ENCODE data around the gene CCSER1. TPM values are rescaled to one million over a fixed set of nuclear protein-coding genes. Genes with fewer than 3 reads are reported as not detected.

Gene CCSER1
- total RNA-seq, 3 donors from 2014 or later (not counting 1 experiment from before 2014, with no cell fraction given) = 0.87 to 1.1 (median 1.1) TPM

GRCh38 chr4:91630054-91630453 is 1502.9 kb downstream of the CCSER1 start:
- no peak overlapping the region for H3K4me3 Mint-ChIP-seq
- H3K4me1 Mint-ChIP-seq = no peaks in the 10 kb centered on the region
- no peaks in the 10 kb centered on the region for H3K9me3 ChIP-seq (ENCODE audit: control insufficient read depth, insufficient read depth, low read length)
- H3K27me3 ChIP-seq (ENCODE audit: control insufficient read depth, insufficient read depth, low read length) = no peaks in the 10 kb centered on the region
- no peaks in the 10 kb centered on the region for H3K36me3 Mint-ChIP-seq
- H3K27ac Mint-ChIP-seq = no peak overlapping the region
- no peak overlapping the region for H3K4me3 ChIP-seq (ENCODE audit: low read length)
- no CpG with 5 or more reads among the region's 1 CpG for WGBS (ENCODE audit: insufficient coverage)
- no peaks in the 10 kb centered on the region for H3K4me1 ChIP-seq (ENCODE audit: control insufficient read depth, insufficient read depth, low read length)
- intact Hi-C loops (cut with micrococcal nuclease) = no loop called here
- H3K27me3 Mint-ChIP-seq (ENCODE audit: low read depth in 2 of 2) = no peaks in the 10 kb centered on the region
- DNase-seq (no peak), ATAC-seq (no peak)
- TF ChIP-seq CTCF (IDR thresholded peaks at IDR 0.05) = no peak
- no peaks in the 10 kb centered on the region for H3K36me3 ChIP-seq (ENCODE audit: control insufficient read depth, insufficient read depth, low read length)
- H3K9me3 Mint-ChIP-seq = peaks cover 26 to 41% of the 10 kb centered on the region in 2 donors
- no peak overlapping the region for H3K27ac ChIP-seq (ENCODE audit: low read length)

GRCh38 chr4:91630764-91631163 is 1503.6 kb downstream of the CCSER1 start:
- no peaks in the 10 kb centered on the region for H3K27me3 ChIP-seq (ENCODE audit: control insufficient read depth, insufficient read depth, low read length)
- no peaks in the 10 kb centered on the region for H3K4me1 ChIP-seq (ENCODE audit: control insufficient read depth, insufficient read depth, low read length)
- peaks cover 25 to 39% of the 10 kb centered on the region in 2 donors for H3K9me3 Mint-ChIP-seq
- no peaks in the 10 kb centered on the region for H3K4me1 Mint-ChIP-seq
- no peak overlapping the region for H3K27ac Mint-ChIP-seq
- TF ChIP-seq CTCF (IDR thresholded peaks at IDR 0.05) = no peak
- no peaks in the 10 kb centered on the region for H3K36me3 Mint-ChIP-seq
- DNase-seq = no peak
- H3K27me3 Mint-ChIP-seq (ENCODE audit: low read depth in 2 of 2) = no peaks in the 10 kb centered on the region
- no peaks in the 10 kb centered on the region for H3K36me3 ChIP-seq (ENCODE audit: control insufficient read depth, insufficient read depth, low read length)
- H3K4me3 ChIP-seq (ENCODE audit: low read length) = no peak overlapping the region
- H3K27ac ChIP-seq (ENCODE audit: low read length) = no peak overlapping the region
- ATAC-seq = no peak
- H3K4me3 Mint-ChIP-seq = no peak overlapping the region
- no peaks in the 10 kb centered on the region for H3K9me3 ChIP-seq (ENCODE audit: control insufficient read depth, insufficient read depth, low read length)
- intact Hi-C loops (cut with micrococcal nuclease) = no loop called here

GRCh38 chr4:91631335-91631734 is 1504.1 kb downstream of the CCSER1 start:
- intact Hi-C loops (cut with micrococcal nuclease) = no loop called here
- Mint-ChIP-seq H3K36me3 (no peaks in the 10 kb centered on the region), H3K4me1 (no peaks in the 10 kb centered on the region), H3K9me3 (peaks cover 28 to 43% of the 10 kb centered on the region in 2 donors), H3K4me3 (no peak overlapping the region), H3K27ac (no peak overlapping the region), H3K27me3 (ENCODE audit: low read depth in 2 of 2) (no peaks in the 10 kb centered on the region)
- Histone ChIP-seq H3K4me1 (ENCODE audit: control insufficient read depth, insufficient read depth, low read length) (no peaks in the 10 kb centered on the region), H3K27me3 (ENCODE audit: control insufficient read depth, insufficient read depth, low read length) (no peaks in the 10 kb centered on the region), H3K9me3 (ENCODE audit: control insufficient read depth, insufficient read depth, low read length) (no peaks in the 10 kb centered on the region), H3K27ac (ENCODE audit: low read length) (no peak overlapping the region), H3K36me3 (ENCODE audit: control insufficient read depth, insufficient read depth, low read length) (no peaks in the 10 kb centered on the region), H3K4me3 (ENCODE audit: low read length) (no peak overlapping the region)
- DNase-seq = no peak
- TF ChIP-seq CTCF (IDR thresholded peaks at IDR 0.05) = no peak
- WGBS (ENCODE audit: insufficient coverage) = 89% methylated on average over 2 of the region's 3 CpGs
- no peak for ATAC-seq

GRCh38 chr4:91636083-91636482 is 1508.9 kb downstream of the CCSER1 start:
- 63% methylated on average over 2 of the region's 4 CpGs for WGBS (ENCODE audit: insufficient coverage)
- Mint-ChIP-seq H3K27ac (no peak overlapping the region), H3K4me1 (no peaks in the 10 kb centered on the region)

More at GRCh38 chr4:91636083-91636482, 1508.9 kb downstream of the CCSER1 start:
- no peak for TF ChIP-seq CTCF (IDR thresholded peaks at IDR 0.05)
- no peak overlapping the region for H3K4me3 Mint-ChIP-seq
- intact Hi-C loops (cut with micrococcal nuclease) = no loop called here
- Histone ChIP-seq H3K4me1 (ENCODE audit: control insufficient read depth, insufficient read depth, low read length) (no peaks in the 10 kb centered on the region), H3K27ac (ENCODE audit: low read length) (no peak overlapping the region), H3K9me3 (ENCODE audit: control insufficient read depth, insufficient read depth, low read length) (no peaks in the 10 kb centered on the region), H3K4me3 (ENCODE audit: low read length) (no peak overlapping the region), H3K27me3 (ENCODE audit: control insufficient read depth, insufficient read depth, low read length) (no peaks in the 10 kb centered on the region), H3K36me3 (ENCODE audit: control insufficient read depth, insufficient read depth, low read length) (no peaks in the 10 kb centered on the region)
- H3K36me3 Mint-ChIP-seq = peaks cover 10% of the 10 kb centered on the region
- no peak for DNase-seq
- peaks cover 22 to 24% of the 10 kb centered on the region in 2 donors for H3K9me3 Mint-ChIP-seq
- H3K27me3 Mint-ChIP-seq (ENCODE audit: low read depth in 2 of 2) = no peaks in the 10 kb centered on the region
- no peak for ATAC-seq
